ENCODE data around the gene GPI. TPM values are rescaled to one million over a fixed set of nuclear protein-coding genes. Genes with fewer than 3 reads are reported as not detected.

The GPI gene
- total RNA-seq, 1 experiment from 2014 or later = 370 TPM

DNA sequence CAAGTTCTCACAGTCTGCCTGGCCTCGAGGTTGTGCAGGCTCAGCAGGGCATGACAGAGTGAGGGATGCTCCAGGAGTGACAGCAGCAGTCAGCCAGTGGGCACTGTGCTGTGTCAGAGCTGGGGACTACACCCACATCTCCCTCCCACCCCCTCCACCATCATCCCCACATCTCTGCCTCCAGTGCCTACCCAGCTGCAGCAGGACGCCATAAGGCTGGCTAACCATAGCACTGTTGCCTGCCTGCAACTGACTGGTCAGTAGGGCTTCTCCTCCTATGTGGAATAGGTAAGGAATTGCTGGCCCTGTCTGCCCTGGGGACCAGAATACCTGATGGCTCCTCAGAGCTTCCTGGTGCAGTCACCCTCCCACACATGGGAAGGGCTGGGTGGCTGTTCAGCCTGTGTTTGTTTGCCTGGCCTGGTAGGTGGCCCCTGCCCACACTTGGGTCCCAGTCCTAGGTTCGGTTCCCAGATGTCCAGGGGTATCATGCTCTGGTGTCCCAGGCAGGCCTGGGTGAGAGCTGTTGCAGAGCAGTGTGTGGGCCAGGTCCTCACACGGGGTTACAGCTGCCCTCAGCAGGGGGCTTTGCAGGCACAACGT lies 15.7 kb downstream of the GPI start:
- CTCF ChIA-PET = no interaction called here
- BruUV-seq (replicated peaks) = no TSS peak
- TF ChIP-seq, protein P1, sequence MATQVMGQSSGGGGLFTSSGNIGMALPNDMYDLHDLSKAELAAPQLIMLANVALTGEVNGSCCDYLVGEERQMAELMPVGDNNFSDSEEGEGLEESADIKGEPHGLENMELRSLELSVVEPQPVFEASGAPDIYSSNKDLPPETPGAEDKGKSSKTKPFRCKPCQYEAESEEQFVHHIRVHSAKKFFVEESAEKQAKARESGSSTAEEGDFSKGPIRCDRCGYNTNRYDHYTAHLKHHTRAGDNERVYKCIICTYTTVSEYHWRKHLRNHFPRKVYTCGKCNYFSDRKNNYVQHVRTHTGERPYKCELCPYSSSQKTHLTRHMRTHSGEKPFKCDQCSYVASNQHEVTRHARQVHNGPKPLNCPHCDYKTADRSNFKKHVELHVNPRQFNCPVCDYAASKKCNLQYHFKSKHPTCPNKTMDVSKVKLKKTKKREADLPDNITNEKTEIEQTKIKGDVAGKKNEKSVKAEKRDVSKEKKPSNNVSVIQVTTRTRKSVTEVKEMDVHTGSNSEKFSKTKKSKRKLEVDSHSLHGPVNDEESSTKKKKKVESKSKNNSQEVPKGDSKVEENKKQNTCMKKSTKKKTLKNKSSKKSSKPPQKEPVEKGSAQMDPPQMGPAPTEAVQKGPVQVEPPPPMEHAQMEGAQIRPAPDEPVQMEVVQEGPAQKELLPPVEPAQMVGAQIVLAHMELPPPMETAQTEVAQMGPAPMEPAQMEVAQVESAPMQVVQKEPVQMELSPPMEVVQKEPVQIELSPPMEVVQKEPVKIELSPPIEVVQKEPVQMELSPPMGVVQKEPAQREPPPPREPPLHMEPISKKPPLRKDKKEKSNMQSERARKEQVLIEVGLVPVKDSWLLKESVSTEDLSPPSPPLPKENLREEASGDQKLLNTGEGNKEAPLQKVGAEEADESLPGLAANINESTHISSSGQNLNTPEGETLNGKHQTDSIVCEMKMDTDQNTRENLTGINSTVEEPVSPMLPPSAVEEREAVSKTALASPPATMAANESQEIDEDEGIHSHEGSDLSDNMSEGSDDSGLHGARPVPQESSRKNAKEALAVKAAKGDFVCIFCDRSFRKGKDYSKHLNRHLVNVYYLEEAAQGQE (IDR thresholded peaks at IDR 0.05; ENCODE audit: insufficient read depth in 1 of 2, low read depth in 2 of 2, low read length in 1 of 2) = no peak
- TF ChIP-seq TCF7L2 (IDR thresholded peaks at IDR 0.05; ENCODE audit: low read depth, low read length) = no peak
- no peak for TF ChIP-seq POLR2AphosphoS5 (IDR thresholded peaks at IDR 0.05; ENCODE audit: low read depth, low read length)
- TF ChIP-seq SIN3A (IDR thresholded peaks at IDR 0.05; ENCODE audit: borderline replicate concordance, insufficient read depth, low read depth, low read length) = no peak
- TF ChIP-seq CTCF (IDR thresholded peaks at IDR 0.05) = no peak
- H3K9me3 ChIP-seq (ENCODE audit: control insufficient read depth, insufficient read depth, low read depth, low read length) = no peaks in the 10 kb centered on the region
- no peak for DNase-seq (ENCODE audit: low read depth, low spot score)
- in situ Hi-C loops (cut with HindIII; ENCODE audit: low pct_unique_long_range_greater_than_20kb, low sequenced_read_pairs) (no loop called here), intact Hi-C loops (cut with micrococcal nuclease; ENCODE audit: unreplicated experiment) (no loop called here)
- H3K27me3 ChIP-seq (ENCODE audit: control insufficient read depth, insufficient read depth, low read length) = no peaks in the 10 kb centered on the region
- H3K36me3 ChIP-seq (ENCODE audit: control insufficient read depth, insufficient read depth, low read length) = peaks cover 15% of the 10 kb centered on the region; the same call in 1 of the 2 replicates
- POLR2A ChIA-PET = no interaction called here
- no peaks in the 10 kb centered on the region for H3K4me1 ChIP-seq (ENCODE audit: control insufficient read depth, insufficient read depth, low read length)
- no peak for ATAC-seq
- H3K4me3 ChIP-seq (ENCODE audit: low read depth in 2 of 2, low read length in 2 of 2) = no peak overlapping the region
- no peak overlapping the region for H3K27ac ChIP-seq (ENCODE audit: low read length)

DNA sequence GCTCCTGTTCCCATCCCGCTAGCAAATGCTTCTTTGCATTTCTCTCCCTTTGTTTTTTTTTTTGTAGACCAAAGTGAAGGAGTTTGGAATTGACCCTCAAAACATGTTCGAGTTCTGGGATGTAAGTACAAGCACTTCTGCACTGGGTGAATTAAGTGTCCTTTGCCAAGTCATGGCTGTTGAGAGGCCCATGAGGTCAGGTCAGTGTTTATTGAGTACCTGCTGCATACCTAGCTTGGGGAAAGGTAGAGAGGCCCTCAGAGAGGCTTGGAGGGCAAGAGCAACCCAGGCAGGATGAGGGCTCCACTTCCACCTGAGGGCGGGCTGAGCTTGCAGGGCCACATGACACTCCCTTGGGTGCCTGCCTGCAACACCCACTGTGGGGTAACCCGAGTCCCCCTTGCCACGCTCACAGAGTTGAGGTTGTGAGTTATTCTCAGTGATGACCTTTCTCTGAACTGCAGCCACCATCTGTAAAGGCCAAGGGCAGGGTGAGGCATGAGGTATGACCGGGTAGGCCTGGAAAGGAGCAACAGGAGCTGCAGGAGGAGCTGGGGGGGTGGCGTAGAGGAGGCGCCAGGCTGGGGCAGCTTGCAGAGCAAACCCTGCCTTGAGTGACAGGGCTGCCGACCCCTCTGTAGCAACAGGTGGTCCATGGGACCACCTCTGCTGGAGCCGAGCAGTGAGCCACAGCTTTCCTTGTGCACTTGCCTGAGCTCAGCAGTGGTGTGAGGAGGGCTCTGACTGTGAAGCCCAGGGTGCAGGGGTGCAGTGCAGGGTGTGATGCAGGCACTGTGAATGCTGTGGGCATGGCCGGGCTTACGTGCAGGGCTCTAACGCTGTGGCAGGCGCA lies 16.6 kb downstream of the GPI start:
- no peak overlapping the region for H3K27ac ChIP-seq (ENCODE audit: low read length)
- no peaks in the 10 kb centered on the region for H3K9me3 ChIP-seq (ENCODE audit: control insufficient read depth, insufficient read depth, low read depth, low read length)
- TF ChIP-seq CTCF (IDR thresholded peaks at IDR 0.05) (no peak), POLR2AphosphoS5 (IDR thresholded peaks at IDR 0.05; ENCODE audit: low read depth, low read length) (no peak), SIN3A (IDR thresholded peaks at IDR 0.05; ENCODE audit: borderline replicate concordance, insufficient read depth, low read depth, low read length) (no peak), TCF7L2 (IDR thresholded peaks at IDR 0.05; ENCODE audit: low read depth, low read length) (no peak)
- TF ChIP-seq, protein P1 (IDR thresholded peaks at IDR 0.05; ENCODE audit: insufficient read depth in 1 of 2, low read depth in 2 of 2, low read length in 1 of 2) = no peak
- DNase-seq (ENCODE audit: low read depth, low spot score) (no peak), ATAC-seq (no peak)
- intact Hi-C loops (cut with micrococcal nuclease; ENCODE audit: unreplicated experiment) (no loop called here), in situ Hi-C loops (cut with HindIII; ENCODE audit: low pct_unique_long_range_greater_than_20kb, low sequenced_read_pairs) (no loop called here)
- H3K4me3 ChIP-seq (ENCODE audit: low read depth in 2 of 2, low read length in 2 of 2) = no peak overlapping the region
- no TSS peak for BruUV-seq (replicated peaks)
- CTCF ChIA-PET = no interaction called here
- H3K27me3 ChIP-seq (ENCODE audit: control insufficient read depth, insufficient read depth, low read length) = no peaks in the 10 kb centered on the region
- no peaks in the 10 kb centered on the region for H3K4me1 ChIP-seq (ENCODE audit: control insufficient read depth, insufficient read depth, low read length)
- POLR2A ChIA-PET = interaction anchor here (0.6 kb wide), 1 partner anchor 98 kb away, joined by 7 read pairs; no protein-coding TSS in a partner anchor
- H3K36me3 ChIP-seq (ENCODE audit: control insufficient read depth, insufficient read depth, low read length) = peaks cover 15% of the 10 kb centered on the region; the same call in 1 of the 2 replicates

Measured in Panc1 (cell line).